Stimulated activated CD4-positive, alpha-beta T cell treated with anti-CD3 and anti-CD28 coated beads, Interleukin-2, amount 100 ng/mL, for 4 hours (primary cell): ENCODE results near the gene PDE6D.
"Not testable (repeated sequence)": the region's sequence is repeated elsewhere in the genome, so short reads cannot be mapped to it uniquely, and the experiment has no call there.

Experiments
- DNase-seq: peaks from one replicate; pipeline ENCODE4 v3.0.0-alpha.2; 2020; ENCODE audit warnings: low read depth

PDE6D gene

GRCh38 chr2:231769170-231770136, 11.6 kb downstream of the PDE6D start:
- DNase-seq, result no peak

GRCh38 chr2:231765496-231765929, 15.6 kb downstream of the PDE6D start:
- no peak for DNase-seq

GRCh38 chr2:231764760-231765159, 16.3 kb downstream of the PDE6D start:
- no peak for DNase-seq

GRCh38 chr2:231764124-231764523, 17.0 kb downstream of the PDE6D start:
- no peak for DNase-seq

- DNase-seq, result no peak
Observed at GRCh38 chr2:231761735-231762134, 19.3 kb downstream of the PDE6D start.

GRCh38 chr2:231752061-231752460, 29.0 kb downstream of the PDE6D start:
- no peak for DNase-seq

GRCh38 chr2:231751042-231751815, 29.9 kb downstream of the PDE6D start:
- no peak for DNase-seq

GRCh38 chr2:231749016-231749415, 32.1 kb downstream of the PDE6D start:
- not testable (repeated sequence) for DNase-seq

GRCh38 chr2:231748153-231748896, 32.8 kb downstream of the PDE6D start:
- not testable (repeated sequence) for DNase-seq

- DNase-seq, result no peak
Observed at GRCh38 chr2:231745303-231746038, 35.6 kb downstream of the PDE6D start.

- no peak for DNase-seq
Observed at GRCh38 chr2:231743376-231744116, 37.5 kb downstream of the PDE6D start.

GRCh38 chr2:231737761-231738160, 43.3 kb downstream of the PDE6D start:
- DNase-seq, result no peak

GRCh38 chr2:231732604-231733003, 48.5 kb downstream of the PDE6D start:
- DNase-seq, result no peak

- DNase-seq, result no peak
Observed at GRCh38 chr2:231727621-231728020, 53.5 kb downstream of the PDE6D start.

- no peak for DNase-seq
Observed at GRCh38 chr2:231726276-231726675, 54.8 kb downstream of the PDE6D start.

- DNase-seq, result no peak
Observed at GRCh38 chr2:231725476-231725875, 55.6 kb downstream of the PDE6D start.

- no peak for DNase-seq
Observed at GRCh38 chr2:231722721-231723307, 58.3 kb downstream of the PDE6D start.

- no peak for DNase-seq
Observed at GRCh38 chr2:231720987-231721966, 59.8 kb downstream of the PDE6D start.
